IPS DF 4.7 (cell line): ENCODE measurements around the gene PREX1.

Experiments used
- DNase-seq: peaks from one replicate; pipeline ENCODE4 v3.0.0-alpha.2; 2013; ENCODE audit warnings: low spot score; ENCODE audit errors: extremely low read depth

The PREX1 gene

DNA sequence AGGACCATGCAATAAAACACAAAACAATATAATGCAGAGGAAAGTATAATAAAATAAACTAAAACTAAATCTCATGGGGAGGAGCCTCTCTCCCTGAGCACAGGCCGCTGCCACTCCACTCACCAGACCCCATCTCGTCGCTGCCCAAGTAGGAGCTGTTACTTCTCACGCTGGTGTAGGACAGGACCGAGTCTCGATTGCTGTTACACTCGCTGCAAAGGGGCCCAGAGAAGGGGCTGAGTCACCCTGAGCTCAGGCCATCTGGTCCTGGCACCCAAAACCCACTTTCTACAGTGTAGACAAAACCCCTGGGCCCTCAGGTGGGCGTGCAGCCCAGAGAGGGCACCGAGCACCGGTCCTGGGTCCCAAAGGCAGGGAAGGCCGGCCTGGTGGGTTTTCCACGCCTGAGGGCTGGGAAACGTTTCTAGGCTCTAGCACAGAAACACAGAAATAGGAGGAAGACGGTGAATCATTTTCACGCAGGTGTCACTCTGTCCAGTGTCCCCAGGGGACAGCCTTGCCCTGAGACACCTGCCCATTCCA lies 183.4 kb downstream of the PREX1 start:
- DNase-seq = no peak

GRCh38 chr20:48642105-48642880 lies 185.5 kb downstream of the PREX1 start:
- no peak for DNase-seq

GRCh38 chr20:48640871-48641270 lies 186.9 kb downstream of the PREX1 start:
- DNase-seq = no peak

DNA sequence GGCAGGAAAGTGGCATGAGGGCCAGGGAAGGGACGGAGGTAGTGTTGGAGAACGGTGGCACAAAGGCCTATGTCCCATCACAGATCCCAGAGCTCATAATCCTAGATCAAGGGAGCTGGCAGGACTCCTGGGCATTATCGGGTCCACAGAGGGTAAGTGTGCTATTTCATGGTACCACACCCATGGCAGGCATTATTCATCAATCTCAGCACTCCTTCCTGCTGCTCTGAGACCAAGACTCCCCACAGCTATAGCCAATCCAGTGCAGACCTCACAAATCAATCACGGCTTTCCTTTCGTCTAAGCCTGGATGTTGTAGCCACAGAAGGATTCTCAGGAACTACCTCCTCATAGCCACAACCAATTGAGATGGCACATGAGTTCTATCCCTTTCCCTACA lies 187.9 kb downstream of the PREX1 start:
- no peak for DNase-seq

DNA sequence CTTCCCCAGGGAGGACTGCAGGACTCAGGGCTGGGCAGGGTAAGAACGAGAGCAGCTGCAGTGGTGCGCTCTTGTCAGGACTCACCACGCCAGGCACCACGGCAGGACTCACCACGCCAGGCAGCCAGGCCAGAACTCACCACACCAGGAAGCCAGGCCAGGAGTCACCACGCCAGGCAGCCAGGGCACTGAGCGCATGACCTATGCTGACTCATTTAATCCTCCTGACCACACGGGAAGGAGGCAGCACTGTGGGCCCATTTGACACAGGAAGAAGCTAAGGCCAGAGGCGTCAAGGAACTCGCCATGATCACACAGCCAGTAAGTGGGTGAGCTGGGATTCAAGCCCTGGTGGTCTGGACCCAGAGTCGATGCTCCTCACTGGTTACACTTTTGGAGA lies 189.3 kb downstream of the PREX1 start:
- no peak for DNase-seq

- no peak for DNase-seq
Observed at GRCh38 chr20:48637461-48637860, 190.3 kb downstream of the PREX1 start.

GRCh38 chr20:48636301-48636700 lies 191.5 kb downstream of the PREX1 start:
- no peak for DNase-seq

DNA sequence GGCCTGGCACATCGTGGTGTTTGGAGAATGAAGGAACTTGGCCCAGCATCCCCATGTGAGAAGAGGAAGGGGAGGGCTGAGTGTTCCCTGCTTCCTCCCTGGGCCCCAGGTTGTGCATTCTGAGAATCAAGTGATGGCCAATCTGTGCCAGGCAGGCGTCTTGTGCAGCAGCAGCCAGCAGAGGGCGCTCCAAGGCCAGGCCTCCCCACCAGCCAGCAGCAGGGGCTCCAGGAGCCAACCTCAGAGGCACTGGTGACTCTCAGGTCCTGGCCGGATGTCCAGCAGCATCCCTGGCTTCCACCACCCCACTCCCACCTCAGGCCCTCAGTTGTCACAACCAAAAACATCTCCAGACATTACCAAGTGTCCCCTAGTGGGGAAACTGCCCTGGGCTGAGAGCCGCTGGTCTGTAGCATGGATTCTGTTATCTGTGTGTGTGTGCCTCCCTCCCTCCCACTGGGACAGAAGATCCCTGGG lies 192.0 kb downstream of the PREX1 start:
- DNase-seq = no peak

GRCh38 chr20:48635361-48635760 lies 192.4 kb downstream of the PREX1 start:
- DNase-seq = no peak

DNA sequence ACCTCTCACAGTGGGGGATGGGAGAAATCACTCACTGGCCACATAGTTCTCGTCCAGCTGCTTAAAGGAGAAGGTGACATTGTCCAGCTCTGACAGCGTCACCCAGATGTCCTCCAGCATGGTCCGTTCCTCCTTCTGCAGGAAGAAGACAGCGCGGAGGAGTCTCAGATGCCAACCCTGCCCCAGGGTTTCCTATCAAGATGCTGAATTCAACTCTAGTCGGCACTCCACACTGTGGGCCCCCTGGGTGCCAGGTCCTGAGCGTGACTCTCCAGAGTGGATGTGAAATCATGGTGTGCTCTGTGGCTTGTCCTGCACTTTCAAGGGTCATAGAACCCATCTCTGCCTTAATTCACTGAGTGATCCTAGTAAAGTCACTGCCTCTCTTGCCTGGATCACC lies 193.2 kb downstream of the PREX1 start:
- no peak for DNase-seq

GRCh38 chr20:48633620-48634257 lies 194.1 kb downstream of the PREX1 start:
- DNase-seq = no peak

GRCh38 chr20:48632825-48633619 lies 194.8 kb downstream of the PREX1 start:
- no peak for DNase-seq

- no peak for DNase-seq
Observed at GRCh38 chr20:48632017-48632824, 195.6 kb downstream of the PREX1 start.

DNA sequence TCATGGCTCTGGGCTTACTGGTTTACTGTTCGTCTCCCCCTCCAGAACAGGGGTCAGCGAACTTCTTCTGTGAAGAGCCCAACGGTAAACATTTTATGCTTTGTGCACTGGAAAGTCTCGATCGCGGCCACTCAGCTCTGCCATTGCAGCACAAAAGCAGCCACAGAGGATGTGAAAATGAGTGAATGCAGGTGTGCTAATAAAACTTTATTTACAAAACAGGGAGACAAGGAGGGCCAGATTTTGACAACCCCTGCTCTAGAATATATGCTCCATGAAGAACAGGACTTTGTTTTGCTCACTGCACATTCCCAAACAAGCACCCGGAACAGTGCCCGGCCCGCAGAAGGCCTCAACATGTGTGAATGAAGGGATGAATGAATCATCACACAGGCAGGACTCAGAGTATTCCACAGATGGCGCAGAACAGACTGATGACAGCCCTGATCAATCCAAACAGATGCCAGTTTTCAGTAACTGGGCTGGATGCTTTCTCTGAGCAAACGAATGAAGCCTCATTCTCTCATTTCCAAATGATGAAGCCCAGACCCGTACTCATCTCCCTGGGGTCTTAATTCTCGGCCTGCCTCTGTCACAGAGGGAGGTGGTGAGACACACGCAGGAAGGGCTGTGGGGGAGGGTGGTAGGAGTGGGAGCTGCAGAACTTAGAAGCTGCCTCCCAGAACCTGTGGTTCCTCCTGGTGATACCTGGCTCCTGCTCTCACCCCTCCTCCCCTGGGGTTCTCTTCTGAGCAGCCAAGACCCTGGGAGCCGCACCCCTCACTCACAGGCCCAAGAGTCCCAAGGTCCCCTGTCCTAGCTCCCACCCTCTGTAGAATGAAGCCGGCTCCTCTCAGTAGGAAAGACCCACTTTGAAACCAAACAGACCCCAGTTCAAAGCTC lies 196.4 kb downstream of the PREX1 start:
- no peak for DNase-seq

GRCh38 chr20:48630342-48631075 lies 197.3 kb downstream of the PREX1 start:
- no peak for DNase-seq

DNA sequence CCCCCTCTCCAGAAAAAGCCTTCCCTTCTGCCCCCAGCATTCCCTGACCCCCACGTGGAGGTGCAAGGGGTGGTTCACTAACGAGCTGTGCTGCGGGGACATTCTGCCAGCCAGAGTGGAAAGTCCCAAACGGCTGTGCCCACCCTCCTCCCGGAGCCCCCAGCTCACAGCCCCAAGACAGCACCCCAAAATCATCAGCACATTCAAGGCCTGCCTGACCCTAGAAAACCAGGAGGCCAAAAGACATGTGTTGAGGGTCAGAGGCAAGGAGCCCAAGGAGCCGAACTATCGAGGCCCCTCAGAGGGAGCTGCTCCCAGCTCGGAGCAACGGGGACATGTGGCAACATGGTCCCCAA lies 197.9 kb downstream of the PREX1 start:
- DNase-seq = no peak

DNA sequence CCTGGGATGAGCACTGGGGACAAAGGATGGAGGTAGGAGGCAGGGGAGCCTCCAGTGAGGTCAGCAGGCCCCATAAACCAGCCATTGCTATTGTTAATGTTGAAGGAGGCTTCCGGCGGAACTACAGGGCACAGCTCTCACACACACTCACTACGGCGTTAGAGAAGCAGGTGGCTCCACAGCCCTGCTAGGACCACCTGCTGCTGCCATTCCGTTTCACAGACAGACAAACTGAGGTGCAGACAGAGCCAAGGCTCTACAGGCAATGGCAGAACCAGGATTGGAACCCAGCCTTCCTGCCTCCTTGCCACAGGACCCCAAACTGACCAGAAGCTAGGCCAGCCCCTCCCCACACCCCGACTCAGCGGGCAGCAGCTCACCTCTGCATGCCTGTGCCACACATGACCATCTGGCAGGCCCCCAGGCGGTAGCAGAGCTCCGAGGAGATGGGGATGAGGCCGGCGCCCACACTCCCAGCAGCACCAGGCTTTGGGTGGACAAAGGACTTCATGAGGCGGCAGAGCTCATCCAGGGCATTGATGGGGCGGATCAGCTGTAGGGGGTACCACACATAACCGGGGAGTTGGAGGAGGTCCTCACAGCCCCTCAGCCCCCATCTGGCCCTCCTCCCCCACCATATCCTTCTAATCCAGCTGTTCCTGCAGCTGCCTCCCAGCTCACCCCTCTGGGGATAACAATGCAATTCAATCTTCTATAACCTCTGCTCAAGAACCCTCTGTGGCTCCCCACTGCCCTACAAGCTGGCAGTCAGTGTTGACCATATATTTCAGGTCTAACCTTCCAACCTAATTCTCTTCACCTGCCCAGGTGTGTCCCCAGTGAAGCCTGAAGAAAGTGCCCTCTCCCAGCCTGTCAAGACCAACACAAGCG lies 198.5 kb downstream of the PREX1 start:
- no peak for DNase-seq

- no peak for DNase-seq
Observed at GRCh38 chr20:48627737-48628128, 200.1 kb downstream of the PREX1 start.
